ENCODE results near the gene TF.
A peak's percentile ranks its signal among the peaks of the same experiment; 100 is the strongest.

The TF gene

DNA sequence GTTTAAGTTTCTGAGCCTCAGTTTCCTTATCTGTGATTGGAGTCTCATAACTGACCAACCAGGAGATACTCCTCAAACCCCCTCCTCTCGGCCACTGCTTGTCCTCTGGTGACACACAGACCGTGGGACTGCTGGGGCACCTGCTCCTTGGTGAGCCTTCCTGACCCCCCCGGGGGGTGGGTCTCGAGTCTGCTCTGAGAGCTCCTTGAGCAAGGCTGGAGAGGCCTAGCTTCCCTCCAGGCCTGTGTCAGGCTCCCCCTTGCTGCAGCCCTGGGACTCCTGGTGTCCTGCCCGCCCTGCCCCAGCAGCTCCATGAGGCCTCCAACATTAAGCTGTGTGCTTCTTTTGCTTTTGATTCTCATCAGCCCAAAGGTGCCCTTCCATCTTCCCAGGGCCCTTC lies 87.1 kb downstream of the TF start:
- Histone ChIP-seq H3K79me1 (replicated peaks; ENCODE audit: low read length, poor library complexity, severe bottlenecking) (no peaks in the 10 kb centered on the region), H3K14ac (ENCODE audit: low read length in 2 of 2) (no peak overlapping the region), H2AK5ac (ENCODE audit: low read length, severe bottlenecking) (no peak overlapping the region), H3K18ac (ENCODE audit: low read depth in 1 of 2, low read length in 2 of 2) (no peak overlapping the region), H2BK5ac (ENCODE audit: low read depth, low read length, poor library complexity, severe bottlenecking) (no peak overlapping the region), H3K27ac (ENCODE audit: low read length, poor library complexity, severe bottlenecking) (no peak overlapping the region), H3K4me3 (ENCODE audit: insufficient read depth in 1 of 2, low read depth in 1 of 2, low read length in 2 of 2) (no peak overlapping the region), H4K8ac (ENCODE audit: low read length) (no peak overlapping the region), H3K4ac (ENCODE audit: low read depth in 1 of 2, low read length in 2 of 2) (no peak overlapping the region), H3K9me3 (ENCODE audit: control insufficient read depth, low read length) (no peaks in the 10 kb centered on the region), H2BK15ac (ENCODE audit: low read depth, poor library complexity, severe bottlenecking) (no peak overlapping the region), H3K36me3 (ENCODE audit: control insufficient read depth in 1 of 2, insufficient read depth in 2 of 2, low read depth in 1 of 2, low read length in 2 of 2) (peaks cover 0 to 22% of the 10 kb centered on the region in 2 experiments), H2BK120ac (ENCODE audit: low read depth, low read length) (no peak overlapping the region), H3K23ac (ENCODE audit: low read length in 2 of 2) (no peak overlapping the region), H3K4me1 (ENCODE audit: control insufficient read depth, insufficient read depth, low read depth, low read length) (peaks cover 2% of the 10 kb centered on the region), H4K91ac (ENCODE audit: low read length) (no peak overlapping the region), H3K4me2 (ENCODE audit: low read length, poor library complexity, severe bottlenecking) (no peak overlapping the region), H3K9ac (ENCODE audit: low read length) (no peak overlapping the region), H2AFZ (ENCODE audit: low read depth, low read length) (no peak overlapping the region), H3K27me3 (ENCODE audit: control insufficient read depth in 1 of 2, insufficient read depth in 1 of 2, low read length in 2 of 2) (peaks cover 11 to 12% of the 10 kb centered on the region in 2 experiments), H2BK12ac (ENCODE audit: low read length in 2 of 2) (no peak overlapping the region)
- no peak for DNase-seq
- whole genome bisulfite sequencing = 74% methylated on average over 5 of the region's 5 CpGs

DNA sequence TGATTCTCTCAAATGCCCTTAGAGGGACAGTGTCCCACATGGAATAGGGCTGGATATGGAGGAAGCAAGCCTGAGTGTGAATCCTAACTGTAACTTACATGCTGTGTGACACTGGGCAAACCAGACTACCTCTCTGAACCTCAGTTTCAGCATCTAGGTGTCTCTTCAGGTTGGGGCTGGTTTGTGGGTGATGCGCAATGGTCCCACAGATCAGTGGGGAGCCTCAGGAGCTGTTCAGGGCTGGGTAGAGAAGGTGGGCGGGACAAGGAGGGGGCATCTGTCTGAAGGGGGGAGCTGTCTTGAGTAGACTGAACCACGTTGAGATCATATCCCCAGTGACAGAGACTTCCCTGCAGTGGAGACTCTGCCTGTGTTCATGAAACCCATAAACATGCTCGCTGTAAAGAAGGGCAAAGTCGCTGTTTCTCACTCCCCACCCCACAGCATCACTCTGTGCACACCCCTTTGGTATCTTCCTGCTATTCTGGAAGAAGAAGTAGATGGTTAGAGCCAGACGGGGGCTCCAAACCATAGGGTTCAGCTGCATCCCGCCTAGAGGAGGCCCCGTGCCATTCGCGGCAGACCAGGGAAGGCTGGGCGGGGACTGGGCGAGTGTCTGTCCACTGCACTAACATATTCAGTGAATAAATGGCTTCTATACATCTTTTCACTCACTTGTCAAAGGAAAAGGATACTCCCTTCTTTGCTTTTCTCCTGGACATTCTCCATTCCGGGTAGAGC lies 87.9 kb downstream of the TF start:
- peaks cover 0 to 26% of the 10 kb centered on the region in 2 experiments for H3K36me3 ChIP-seq (ENCODE audit: control insufficient read depth in 1 of 2, insufficient read depth in 2 of 2, low read depth in 1 of 2, low read length in 2 of 2)
- no peak overlapping the region for H3K9ac ChIP-seq (ENCODE audit: low read length)
- no peak overlapping the region for H2BK5ac ChIP-seq (ENCODE audit: low read depth, low read length, poor library complexity, severe bottlenecking)
- H2AK5ac ChIP-seq (ENCODE audit: low read length, severe bottlenecking) = no peak overlapping the region
- no peak overlapping the region for H3K4me2 ChIP-seq (ENCODE audit: low read length, poor library complexity, severe bottlenecking)
- no peak overlapping the region for H3K4ac ChIP-seq (ENCODE audit: low read depth in 1 of 2, low read length in 2 of 2)
- H3K9me3 ChIP-seq (ENCODE audit: control insufficient read depth, low read length) = no peaks in the 10 kb centered on the region
- 90% methylated on average over 11 of the region's 13 CpGs for WGBS
- no peak overlapping the region for H4K91ac ChIP-seq (ENCODE audit: low read length)
- no peak overlapping the region for H3K23ac ChIP-seq (ENCODE audit: low read length in 2 of 2)
- no peak overlapping the region for H3K27ac ChIP-seq (ENCODE audit: low read length, poor library complexity, severe bottlenecking)
- peaks cover 2% of the 10 kb centered on the region for H3K4me1 ChIP-seq (ENCODE audit: control insufficient read depth, insufficient read depth, low read depth, low read length)
- H2BK120ac ChIP-seq (ENCODE audit: low read depth, low read length) = no peak overlapping the region
- H2BK15ac ChIP-seq (ENCODE audit: low read depth, poor library complexity, severe bottlenecking) = no peak overlapping the region
- peaks cover 11 to 12% of the 10 kb centered on the region in 2 experiments for H3K27me3 ChIP-seq (ENCODE audit: control insufficient read depth in 1 of 2, insufficient read depth in 1 of 2, low read length in 2 of 2)
- no peak overlapping the region for H3K18ac ChIP-seq (ENCODE audit: low read depth in 1 of 2, low read length in 2 of 2)
- H2BK12ac ChIP-seq (ENCODE audit: low read length in 2 of 2) = no peak overlapping the region
- DNase-seq = no peak
- no peak overlapping the region for H3K14ac ChIP-seq (ENCODE audit: low read length in 2 of 2)
- H4K8ac ChIP-seq (ENCODE audit: low read length) = no peak overlapping the region
- no peaks in the 10 kb centered on the region for H3K79me1 ChIP-seq (replicated peaks; ENCODE audit: low read length, poor library complexity, severe bottlenecking)
- no peak overlapping the region for H2AFZ ChIP-seq (ENCODE audit: low read depth, low read length)
- no peak overlapping the region for H3K4me3 ChIP-seq (ENCODE audit: insufficient read depth in 1 of 2, low read depth in 1 of 2, low read length in 2 of 2)

GRCh38 chr3:133834621-133835417 lies 88.6 kb downstream of the TF start:
- no peak overlapping the region for H2AFZ ChIP-seq (ENCODE audit: low read depth, low read length)
- peak overlapping the region in 1 of 2 experiments; percentile 14 for H3K14ac ChIP-seq (ENCODE audit: low read length in 2 of 2)
- H2AK5ac ChIP-seq (ENCODE audit: low read length, severe bottlenecking) = no peak overlapping the region
- peaks cover 0 to 31% of the 10 kb centered on the region in 2 experiments for H3K36me3 ChIP-seq (ENCODE audit: control insufficient read depth in 1 of 2, insufficient read depth in 2 of 2, low read depth in 1 of 2, low read length in 2 of 2)
- no peak overlapping the region for H3K23ac ChIP-seq (ENCODE audit: low read length in 2 of 2)
- H3K79me1 ChIP-seq (replicated peaks; ENCODE audit: low read length, poor library complexity, severe bottlenecking) = no peaks in the 10 kb centered on the region
- no peak overlapping the region for H3K9ac ChIP-seq (ENCODE audit: low read length)
- no peak overlapping the region for H3K4ac ChIP-seq (ENCODE audit: low read depth in 1 of 2, low read length in 2 of 2)
- no peak overlapping the region for H4K91ac ChIP-seq (ENCODE audit: low read length)
- H2BK5ac ChIP-seq (ENCODE audit: low read depth, low read length, poor library complexity, severe bottlenecking) = no peak overlapping the region
- peaks cover 11 to 12% of the 10 kb centered on the region in 2 experiments for H3K27me3 ChIP-seq (ENCODE audit: control insufficient read depth in 1 of 2, insufficient read depth in 1 of 2, low read length in 2 of 2)
- no peak overlapping the region for H3K4me2 ChIP-seq (ENCODE audit: low read length, poor library complexity, severe bottlenecking)
- no peak overlapping the region for H2BK15ac ChIP-seq (ENCODE audit: low read depth, poor library complexity, severe bottlenecking)
- no peak overlapping the region for H3K27ac ChIP-seq (ENCODE audit: low read length, poor library complexity, severe bottlenecking)
- DNase-seq = no peak
- no peaks in the 10 kb centered on the region for H3K9me3 ChIP-seq (ENCODE audit: control insufficient read depth, low read length)
- H4K8ac ChIP-seq (ENCODE audit: low read length) = no peak overlapping the region
- 95% methylated on average over 14 of the region's 14 CpGs for WGBS
- H2BK12ac ChIP-seq (ENCODE audit: low read length in 2 of 2) = no peak overlapping the region
- no peak overlapping the region for H2BK120ac ChIP-seq (ENCODE audit: low read depth, low read length)
- peak overlapping the region in 1 of 2 experiments; percentile 14 for H3K18ac ChIP-seq (ENCODE audit: low read depth in 1 of 2, low read length in 2 of 2)
- H3K4me1 ChIP-seq (ENCODE audit: control insufficient read depth, insufficient read depth, low read depth, low read length) = peaks cover 2% of the 10 kb centered on the region
- no peak overlapping the region for H3K4me3 ChIP-seq (ENCODE audit: insufficient read depth in 1 of 2, low read depth in 1 of 2, low read length in 2 of 2)

DNA sequence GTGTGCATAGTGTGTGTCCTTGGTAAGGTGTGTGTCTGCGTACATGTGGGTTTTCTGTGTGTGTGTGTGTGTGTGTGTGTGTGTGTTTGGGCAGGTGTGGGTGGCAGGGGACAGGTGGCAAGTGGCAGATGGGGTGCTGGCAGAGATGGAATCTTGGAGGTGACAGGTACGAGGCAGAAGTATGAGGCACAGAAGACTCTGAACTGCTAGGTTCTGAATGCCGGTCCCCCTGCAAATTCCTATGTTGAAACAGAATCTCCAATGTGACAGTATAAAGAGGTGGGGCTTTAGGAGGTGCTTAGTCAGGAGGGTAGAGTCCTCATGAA lies 89.2 kb downstream of the TF start:
- no peak overlapping the region for H2BK5ac ChIP-seq (ENCODE audit: low read depth, low read length, poor library complexity, severe bottlenecking)
- H4K91ac ChIP-seq (ENCODE audit: low read length) = no peak overlapping the region
- peaks cover 2% of the 10 kb centered on the region for H3K4me1 ChIP-seq (ENCODE audit: control insufficient read depth, insufficient read depth, low read depth, low read length)
- H3K18ac ChIP-seq (ENCODE audit: low read depth in 1 of 2, low read length in 2 of 2) = peak overlapping the region in 1 of 2 experiments; percentile 14
- H3K14ac ChIP-seq (ENCODE audit: low read length in 2 of 2) = peak overlapping the region in 1 of 2 experiments; percentile 14
- H2BK120ac ChIP-seq (ENCODE audit: low read depth, low read length) = no peak overlapping the region
- H3K4me2 ChIP-seq (ENCODE audit: low read length, poor library complexity, severe bottlenecking) = no peak overlapping the region
- H3K9ac ChIP-seq (ENCODE audit: low read length) = no peak overlapping the region
- H3K36me3 ChIP-seq (ENCODE audit: control insufficient read depth in 1 of 2, insufficient read depth in 2 of 2, low read depth in 1 of 2, low read length in 2 of 2) = peaks cover 0 to 31% of the 10 kb centered on the region in 2 experiments
- no peak overlapping the region for H2BK12ac ChIP-seq (ENCODE audit: low read length in 2 of 2)
- H3K27me3 ChIP-seq (ENCODE audit: control insufficient read depth in 1 of 2, insufficient read depth in 1 of 2, low read length in 2 of 2) = peaks cover 7 to 11% of the 10 kb centered on the region in 2 experiments
- no peak overlapping the region for H2BK15ac ChIP-seq (ENCODE audit: low read depth, poor library complexity, severe bottlenecking)
- H3K9me3 ChIP-seq (ENCODE audit: control insufficient read depth, low read length) = no peaks in the 10 kb centered on the region
- H3K79me1 ChIP-seq (replicated peaks; ENCODE audit: low read length, poor library complexity, severe bottlenecking) = no peaks in the 10 kb centered on the region
- no peak overlapping the region for H3K27ac ChIP-seq (ENCODE audit: low read length, poor library complexity, severe bottlenecking)
- no peak overlapping the region for H3K23ac ChIP-seq (ENCODE audit: low read length in 2 of 2)
- no peak overlapping the region for H4K8ac ChIP-seq (ENCODE audit: low read length)
- WGBS = 93% methylated on average over 3 of the region's 3 CpGs
- no peak overlapping the region for H2AK5ac ChIP-seq (ENCODE audit: low read length, severe bottlenecking)
- DNase-seq = no peak
- no peak overlapping the region for H3K4ac ChIP-seq (ENCODE audit: low read depth in 1 of 2, low read length in 2 of 2)
- no peak overlapping the region for H2AFZ ChIP-seq (ENCODE audit: low read depth, low read length)
- no peak overlapping the region for H3K4me3 ChIP-seq (ENCODE audit: insufficient read depth in 1 of 2, low read depth in 1 of 2, low read length in 2 of 2)

Measured in mesenchymal stem cell (in vitro differentiated cells and primary cell).